ENCODE data around the gene DLG2. TPM values are rescaled to one million over a fixed set of nuclear protein-coding genes. Genes with fewer than 3 reads are reported as not detected.

Gene DLG2
- total and polyA plus RNA-seq, 2 of the 4 experiments (the other 2 are of a cell fraction): 0.31 to 0.36 TPM

DNA sequence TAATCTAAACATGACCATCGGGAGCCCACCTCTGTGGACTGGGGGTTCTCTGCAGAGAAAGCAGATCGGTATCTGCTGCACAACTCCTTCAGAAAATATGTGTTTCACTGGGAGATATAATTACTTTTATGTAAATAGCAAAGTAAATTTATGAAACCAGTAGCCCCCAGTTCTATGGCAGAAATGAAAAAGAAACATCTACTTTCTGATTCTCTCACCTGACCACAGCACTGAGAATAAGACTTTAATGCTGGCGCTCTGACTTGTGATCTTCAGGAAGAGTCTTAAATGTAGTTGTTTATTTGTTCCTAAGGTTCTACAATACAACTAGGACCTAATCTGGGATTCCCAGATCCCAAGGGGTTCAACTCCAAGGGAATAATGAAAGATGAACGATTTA lies 518.0 kb downstream of the DLG2 start:
- Histone ChIP-seq H2BK20ac (ENCODE audit: low read depth, low read length) (no peak overlapping the region), H3K9ac (ENCODE audit: low read depth, low read length) (no peak overlapping the region), H2BK120ac (ENCODE audit: low read depth, low read length) (no peak overlapping the region), H2BK5ac (ENCODE audit: low read depth, low read length, poor library complexity, severe bottlenecking) (no peak overlapping the region), H3K27me3 (ENCODE audit: control insufficient read depth, insufficient read depth, low read length) (no peaks in the 10 kb centered on the region), H2AK9ac (replicated peaks; ENCODE audit: low read depth, low read length, poor library complexity) (no peak overlapping the region), H2AK5ac (ENCODE audit: low read depth, low read length) (no peak overlapping the region), H3K9me1 (ENCODE audit: insufficient read depth, low read length) (no peaks in the 10 kb centered on the region), H3K56ac (ENCODE audit: extremely low read depth, insufficient read depth, low read length) (no peak overlapping the region), H3K4me2 (ENCODE audit: low read depth, low read length) (no peak overlapping the region), H3K14ac (replicated peaks; ENCODE audit: low read depth, low read length) (no peak overlapping the region), H3K23ac (ENCODE audit: low read depth, low read length) (no peak overlapping the region), H3K27ac (ENCODE audit: insufficient read depth, low read length) (no peak overlapping the region), H3K4me3 (ENCODE audit: insufficient read depth, low read depth, low read length) (no peak overlapping the region), H3K18ac (ENCODE audit: low read depth, low read length) (no peak overlapping the region), H4K20me1 (ENCODE audit: insufficient read depth, low read length) (no peaks in the 10 kb centered on the region), H4K91ac (ENCODE audit: insufficient read depth, low read depth, low read length) (no peak overlapping the region), H3K79me1 (ENCODE audit: low read depth in 1 of 2, low read length in 2 of 2) (no peaks in the 10 kb centered on the region), H2BK15ac (ENCODE audit: low read depth, low read length) (no peak overlapping the region), H3K36me3 (ENCODE audit: control insufficient read depth, insufficient read depth, low read length) (no peaks in the 10 kb centered on the region), H2AFZ (replicated peaks; ENCODE audit: low read length, poor library complexity) (no peak overlapping the region), H4K5ac (ENCODE audit: low read depth, low read length) (no peak overlapping the region), H3K9me3 (ENCODE audit: control insufficient read depth, insufficient read depth, low read length) (no peaks in the 10 kb centered on the region), H4K8ac (ENCODE audit: low read depth in 2 of 2, low read length in 2 of 2) (no peak overlapping the region), H3K4me1 (ENCODE audit: control insufficient read depth, insufficient read depth, low read length) (no peaks in the 10 kb centered on the region), H3K4ac (ENCODE audit: low read depth, low read length) (no peak overlapping the region)
- POLR2A ChIA-PET (ENCODE audit: unreplicated experiment): no interaction called here
- no peak for ATAC-seq (ENCODE audit: low read depth)
- dilution Hi-C loops (cut with HindIII; ENCODE audit: low sequenced_read_pairs, unreplicated experiment): no loop called here
- TF ChIP-seq, protein P1, sequence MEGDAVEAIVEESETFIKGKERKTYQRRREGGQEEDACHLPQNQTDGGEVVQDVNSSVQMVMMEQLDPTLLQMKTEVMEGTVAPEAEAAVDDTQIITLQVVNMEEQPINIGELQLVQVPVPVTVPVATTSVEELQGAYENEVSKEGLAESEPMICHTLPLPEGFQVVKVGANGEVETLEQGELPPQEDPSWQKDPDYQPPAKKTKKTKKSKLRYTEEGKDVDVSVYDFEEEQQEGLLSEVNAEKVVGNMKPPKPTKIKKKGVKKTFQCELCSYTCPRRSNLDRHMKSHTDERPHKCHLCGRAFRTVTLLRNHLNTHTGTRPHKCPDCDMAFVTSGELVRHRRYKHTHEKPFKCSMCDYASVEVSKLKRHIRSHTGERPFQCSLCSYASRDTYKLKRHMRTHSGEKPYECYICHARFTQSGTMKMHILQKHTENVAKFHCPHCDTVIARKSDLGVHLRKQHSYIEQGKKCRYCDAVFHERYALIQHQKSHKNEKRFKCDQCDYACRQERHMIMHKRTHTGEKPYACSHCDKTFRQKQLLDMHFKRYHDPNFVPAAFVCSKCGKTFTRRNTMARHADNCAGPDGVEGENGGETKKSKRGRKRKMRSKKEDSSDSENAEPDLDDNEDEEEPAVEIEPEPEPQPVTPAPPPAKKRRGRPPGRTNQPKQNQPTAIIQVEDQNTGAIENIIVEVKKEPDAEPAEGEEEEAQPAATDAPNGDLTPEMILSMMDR (conservative IDR thresholded peaks at IDR 0.05; ENCODE audit: low read depth, low read length): no peak
- TF ChIP-seq RAD21 (IDR thresholded peaks at IDR 0.05; ENCODE audit: low read length) (no peak), RFX5 (IDR thresholded peaks at IDR 0.05; ENCODE audit: low read depth, low read length) (no peak), CEBPB (IDR thresholded peaks at IDR 0.05; ENCODE audit: low read depth, low read length) (no peak), POLR2A (IDR thresholded peaks at IDR 0.05; ENCODE audit: low read depth, low read length) (no peak), CHD1 (IDR thresholded peaks at IDR 0.05; ENCODE audit: low read depth, low read length) (no peak), RCOR1 (IDR thresholded peaks at IDR 0.05; ENCODE audit: insufficient replicate concordance, low read length) (no peak)
- TF ChIP-seq, protein P2, sequence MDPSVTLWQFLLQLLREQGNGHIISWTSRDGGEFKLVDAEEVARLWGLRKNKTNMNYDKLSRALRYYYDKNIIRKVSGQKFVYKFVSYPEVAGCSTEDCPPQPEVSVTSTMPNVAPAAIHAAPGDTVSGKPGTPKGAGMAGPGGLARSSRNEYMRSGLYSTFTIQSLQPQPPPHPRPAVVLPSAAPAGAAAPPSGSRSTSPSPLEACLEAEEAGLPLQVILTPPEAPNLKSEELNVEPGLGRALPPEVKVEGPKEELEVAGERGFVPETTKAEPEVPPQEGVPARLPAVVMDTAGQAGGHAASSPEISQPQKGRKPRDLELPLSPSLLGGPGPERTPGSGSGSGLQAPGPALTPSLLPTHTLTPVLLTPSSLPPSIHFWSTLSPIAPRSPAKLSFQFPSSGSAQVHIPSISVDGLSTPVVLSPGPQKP (IDR thresholded peaks at IDR 0.05; ENCODE audit: borderline replicate concordance, low read depth, low read length): no peak
- CTCF ChIA-PET: no interaction called here
- intact Hi-C loops (cut with micrococcal nuclease): no loop called here
- in situ Hi-C loops (cut with MboI; ENCODE audit: low sequenced_read_pairs): no loop called here
- no CpG with 5 or more reads among the region's 4 CpGs for WGBS, 2 experiments (ENCODE audit: extremely low coverage in 2 of 2, insufficient read length in 1 of 2)
- no TSS peak for BruUV-seq (replicated peaks)
- no peak for DNase-seq

Measured in IMR-90 (cell line).